ENCODE results near the gene CAST.
"Not testable (repeated sequence)": the region's sequence is repeated elsewhere in the genome, so short reads cannot be mapped to it uniquely, and the experiment has no call there.

CAST gene

DNA sequence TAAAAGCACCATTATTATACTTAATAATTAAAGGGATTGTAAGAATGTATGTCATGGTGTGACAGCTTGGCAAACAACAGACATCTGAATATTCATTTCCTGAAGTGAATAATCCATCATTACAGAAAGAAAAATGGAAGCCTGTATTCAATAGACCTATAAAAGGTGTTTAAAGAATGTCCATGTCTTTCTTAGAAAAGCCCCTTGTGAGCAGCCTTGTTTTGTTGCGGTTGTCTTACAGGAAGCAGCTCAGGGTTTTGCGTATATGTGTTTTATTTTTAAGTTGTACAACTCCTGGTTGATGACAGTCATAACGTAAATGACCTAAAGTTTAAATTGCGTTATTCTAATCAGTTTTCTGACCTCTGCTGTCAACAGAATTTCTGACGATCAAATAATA is 53.8 kb downstream of the CAST start:
- DNase-seq: no peak

DNA sequence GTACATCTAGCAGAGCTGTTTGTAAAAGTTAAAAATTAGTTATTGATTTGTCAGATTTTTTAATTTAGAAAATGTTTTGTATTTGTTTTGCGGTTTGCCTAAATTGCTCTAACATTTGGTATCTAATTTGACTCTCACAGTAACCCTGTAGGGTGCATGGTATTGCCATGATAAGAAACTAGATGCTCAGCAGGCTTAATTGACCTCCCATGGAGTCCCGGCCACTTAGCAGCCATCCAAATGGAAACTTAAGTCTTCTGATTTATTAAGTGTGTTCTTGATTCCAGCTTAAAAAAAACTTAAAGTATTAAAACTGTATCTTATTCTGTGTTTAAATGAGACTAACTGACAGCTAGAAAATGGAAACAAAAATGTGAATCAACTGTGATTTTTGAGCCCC is 54.5 kb downstream of the CAST start:
- DNase-seq: no peak

DNA sequence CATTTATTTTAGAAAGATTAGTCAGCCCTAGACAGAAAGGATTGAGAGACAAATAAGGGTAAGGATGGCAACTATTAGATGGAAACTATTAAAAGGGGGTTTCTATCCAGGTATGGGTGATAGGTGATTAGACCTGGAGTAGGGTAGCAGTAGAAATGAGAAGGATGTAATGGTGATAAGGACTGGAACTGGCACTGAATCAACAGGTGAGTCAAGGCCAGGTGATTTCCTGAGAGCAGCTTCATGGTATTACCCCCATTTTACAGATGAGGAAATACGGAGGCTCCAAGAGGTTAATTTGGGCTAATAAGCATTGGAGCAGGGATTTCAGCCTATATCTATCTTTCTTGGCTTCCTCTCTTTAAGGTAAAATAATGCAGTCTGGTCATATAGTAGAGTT is 55.7 kb downstream of the CAST start:
- no peak for DNase-seq

DNA sequence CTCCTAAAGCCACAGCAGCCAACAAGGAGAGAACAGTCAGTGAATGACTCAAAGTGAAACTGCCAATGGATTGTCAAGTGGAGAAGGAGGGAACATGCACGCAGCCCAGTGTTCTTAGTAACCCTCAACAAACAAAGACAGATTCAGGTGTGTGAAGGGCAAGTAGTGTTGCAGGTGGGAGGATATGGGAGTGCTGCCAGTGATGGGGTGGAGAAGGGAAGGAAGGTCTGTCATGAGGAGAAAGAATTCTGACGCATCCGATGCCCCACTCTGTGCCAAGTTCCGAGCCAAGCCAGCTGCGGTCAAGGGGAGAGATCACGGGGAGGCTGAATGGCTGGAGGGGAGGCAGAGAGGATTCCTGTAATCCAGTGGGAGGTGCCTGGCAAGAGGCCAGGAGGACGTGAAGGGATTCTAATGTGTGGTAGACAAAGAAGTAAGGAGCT is 56.5 kb downstream of the CAST start:
- no peak for DNase-seq

DNA sequence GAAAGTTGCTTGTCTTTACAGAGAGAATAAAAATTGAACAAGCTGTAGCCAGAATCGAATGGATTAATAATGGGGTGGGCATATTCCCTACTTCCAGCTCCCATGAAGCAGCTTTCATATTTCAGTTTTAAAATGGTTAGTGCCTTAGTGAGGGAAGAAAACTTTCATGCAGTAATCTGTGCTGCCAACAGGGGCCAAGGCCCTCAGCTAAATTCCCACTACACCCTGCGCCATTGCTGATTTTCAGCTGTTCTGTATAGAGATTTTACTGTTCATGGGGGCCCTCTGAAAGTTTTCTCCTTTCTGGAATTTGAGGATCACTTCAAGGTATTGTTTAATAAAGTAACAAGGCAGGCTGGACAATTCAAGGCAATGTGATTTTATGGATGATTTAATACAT is 58.2 kb downstream of the CAST start:
- DNase-seq: no peak

DNA sequence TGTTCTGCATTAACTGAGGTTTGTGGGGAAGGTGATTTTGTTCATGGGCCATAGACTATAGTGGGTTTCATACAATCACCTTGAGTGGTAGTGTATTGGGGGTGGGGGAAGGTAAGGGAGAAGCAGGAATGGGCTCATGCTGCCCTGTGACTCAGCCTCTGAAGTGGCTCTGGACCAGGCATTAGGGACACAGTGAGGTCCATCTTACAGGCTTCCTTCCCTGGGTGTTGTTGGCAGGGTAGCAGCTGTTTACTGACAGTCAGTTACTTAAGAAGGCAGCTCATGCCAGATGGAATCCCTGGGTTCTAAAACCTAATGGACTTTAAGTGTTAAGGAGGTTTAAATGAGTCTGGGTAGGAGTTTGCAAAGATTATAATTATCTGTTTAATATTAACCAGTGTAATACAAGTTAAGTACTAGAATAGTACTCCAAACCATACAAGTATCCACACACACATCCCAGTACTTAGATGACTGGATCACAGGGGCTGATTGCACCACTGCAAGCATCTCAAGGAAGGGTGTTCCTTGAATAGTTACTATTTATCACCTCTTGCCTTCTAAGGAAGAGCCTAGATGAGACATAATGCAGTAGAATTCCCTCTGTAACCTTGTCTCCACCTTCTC is 59.3 kb downstream of the CAST start:
- no peak for DNase-seq

DNA sequence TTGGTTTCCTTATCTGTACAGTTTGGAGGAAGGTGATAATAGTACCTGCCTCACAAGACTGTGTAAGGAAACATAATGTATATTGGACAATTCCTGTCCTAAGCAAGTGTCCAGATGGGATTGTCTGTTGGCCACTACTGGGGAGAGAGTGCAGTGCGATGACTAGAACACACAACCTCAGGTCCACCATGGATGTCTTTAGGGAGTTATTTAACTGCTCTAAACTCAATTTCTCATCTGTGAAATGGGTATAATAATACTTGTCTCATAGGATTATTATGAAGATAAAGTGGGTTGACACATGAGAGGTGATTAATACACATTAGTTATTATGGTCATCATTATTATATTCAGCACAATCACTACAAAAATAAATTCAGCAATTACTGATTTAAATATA is 63.1 kb downstream of the CAST start:
- no peak for DNase-seq

DNA sequence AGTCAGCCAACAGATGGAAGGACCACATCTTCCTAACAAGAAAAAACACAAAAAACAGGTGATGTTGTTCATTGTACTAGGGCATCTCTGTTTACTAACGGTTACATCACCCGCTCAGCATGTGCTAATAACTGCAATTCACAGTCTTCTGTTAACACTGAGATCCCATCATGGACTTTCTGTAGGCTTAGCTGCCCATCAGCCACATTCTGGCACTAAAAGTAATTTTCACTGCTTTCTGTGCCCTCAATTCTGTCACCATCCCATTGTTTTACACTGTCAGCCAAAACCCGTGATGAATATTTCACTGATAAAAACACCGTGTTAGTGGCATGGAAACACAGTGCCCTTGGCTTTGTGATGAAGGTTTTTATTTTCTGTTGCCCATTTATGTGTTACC is 64.6 kb downstream of the CAST start:
- DNase-seq: no peak

DNA sequence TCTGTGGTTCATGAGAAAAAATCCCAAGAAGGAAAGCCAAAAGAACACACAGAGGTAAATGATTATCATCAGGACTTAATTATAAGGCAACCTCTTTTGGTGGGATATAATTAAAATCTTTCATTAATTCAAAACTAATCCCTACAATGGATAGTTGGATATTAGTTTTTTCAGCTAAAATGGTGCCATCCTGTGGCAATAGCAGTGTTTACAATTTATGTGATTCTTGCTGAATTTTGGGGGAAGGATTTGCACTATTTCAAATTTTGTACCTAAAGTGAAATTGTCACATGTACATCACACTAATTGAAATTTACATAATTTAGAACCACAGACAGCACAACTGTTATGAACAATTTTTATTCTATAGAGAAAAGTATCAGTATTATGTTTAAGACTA is 67.0 kb downstream of the CAST start:
- DNase-seq: no peak

DNA sequence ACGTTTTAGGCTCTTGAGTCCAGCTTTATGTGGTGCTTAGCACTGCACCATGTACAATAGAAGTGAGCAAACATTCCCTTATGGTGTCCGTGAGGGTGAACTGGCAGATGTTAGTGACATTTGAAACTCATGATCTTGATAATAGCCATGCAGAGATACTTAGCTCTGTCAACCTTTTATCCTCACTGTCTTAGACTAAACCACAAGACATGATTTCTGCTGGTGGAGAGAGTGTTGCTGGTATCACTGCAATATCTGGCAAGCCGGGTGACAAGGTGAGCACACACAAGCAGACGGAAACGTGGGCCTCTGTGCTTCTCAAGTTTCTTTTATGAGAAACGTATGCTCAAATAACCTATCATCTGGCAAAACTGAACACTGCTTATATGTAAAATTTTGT is 68.4 kb downstream of the CAST start:
- DNase-seq: no peak

DNA sequence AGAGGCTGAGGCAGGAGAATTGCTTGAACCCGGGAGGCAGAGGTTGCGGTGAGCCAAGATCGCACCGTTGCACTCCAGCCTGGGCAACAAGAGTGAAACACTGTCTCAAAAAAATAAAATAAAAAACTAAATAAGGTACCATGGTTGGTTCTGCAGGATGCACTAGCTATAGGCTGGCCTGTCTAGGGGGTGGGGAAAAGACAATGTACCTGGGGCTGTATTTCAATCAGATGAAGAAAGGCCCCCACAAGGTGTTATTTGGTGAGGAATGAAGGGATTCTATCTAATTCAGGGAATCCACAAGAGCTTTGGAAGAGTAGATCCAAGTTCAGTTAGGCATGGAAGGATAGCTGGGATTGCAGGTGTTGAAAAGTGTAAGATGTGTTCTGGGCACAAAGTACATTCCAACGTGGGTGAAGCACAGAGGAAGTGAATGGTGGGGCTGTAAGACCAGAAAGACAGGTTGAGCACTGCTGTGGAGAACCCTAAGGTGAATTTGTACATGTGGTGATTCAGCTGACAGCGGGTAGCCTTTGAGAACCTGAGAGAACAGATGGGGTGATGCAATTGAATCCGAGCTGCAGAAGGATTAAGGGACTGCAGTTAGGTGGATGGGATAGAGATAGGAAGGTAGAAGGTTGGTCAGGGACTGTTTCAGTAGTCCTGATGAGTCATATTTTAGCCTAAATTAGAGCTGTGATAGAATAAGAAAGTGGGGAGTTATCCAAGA is 71.8 kb downstream of the CAST start:
- DNase-seq: no peak

DNA sequence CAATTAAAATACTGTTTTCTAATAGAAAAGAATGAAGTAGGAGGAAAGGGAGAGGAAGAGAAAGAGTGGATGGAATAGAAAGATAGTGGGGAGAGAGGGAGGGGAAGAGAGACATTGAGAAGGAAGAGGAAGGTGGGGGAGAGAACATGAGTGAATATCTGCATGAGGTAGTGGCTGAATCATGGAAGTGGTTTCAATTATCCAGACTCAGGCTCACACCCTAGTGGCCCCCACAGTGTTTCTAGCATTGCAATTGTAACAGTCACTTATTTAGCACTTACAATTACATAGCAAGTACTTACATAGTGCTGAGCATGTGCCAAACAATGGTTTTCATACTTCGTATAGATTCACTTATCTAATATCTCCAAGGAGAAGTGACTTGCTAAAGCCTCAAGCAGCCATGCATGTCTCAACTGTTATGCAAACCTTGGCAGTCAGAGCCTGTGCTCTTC is 72.7 kb downstream of the CAST start:
- no peak for DNase-seq

DNA sequence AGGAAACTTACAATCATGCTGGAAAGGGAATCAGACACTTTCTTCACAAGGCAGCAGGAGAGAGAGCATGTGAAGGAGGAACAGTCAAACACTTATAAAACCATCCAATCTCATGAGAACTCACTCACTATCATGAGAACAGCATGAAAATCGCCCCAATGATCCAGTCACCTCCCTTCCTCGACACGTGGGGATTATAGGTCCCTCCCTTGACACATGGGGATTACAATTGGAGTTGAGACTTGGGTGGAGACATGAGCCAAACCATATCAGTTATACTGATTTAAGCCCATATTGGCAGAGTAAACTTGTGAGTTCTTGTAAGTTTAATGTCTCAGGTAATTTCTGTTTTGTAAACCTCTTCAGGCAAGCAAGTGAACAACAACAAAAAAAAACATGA is 74.8 kb downstream of the CAST start:
- no peak for DNase-seq

DNA sequence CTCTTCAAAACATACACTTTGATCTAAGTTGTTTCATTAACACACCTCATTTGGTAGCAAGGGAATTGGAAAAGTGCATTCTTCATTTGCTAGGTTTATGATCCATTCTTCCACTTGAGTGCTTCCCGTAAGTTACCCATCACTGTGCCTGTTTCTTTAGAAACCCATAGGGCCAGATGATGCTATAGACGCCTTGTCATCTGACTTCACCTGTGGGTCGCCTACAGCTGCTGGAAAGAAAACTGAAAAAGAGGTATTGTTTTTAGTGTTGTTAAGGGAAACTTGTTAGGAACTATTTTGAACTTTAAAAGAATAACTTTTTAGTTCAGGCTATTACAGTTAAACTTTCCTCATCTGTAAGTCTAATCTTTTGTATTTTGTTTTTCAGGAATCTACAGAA is 78.9 kb downstream of the CAST start:
- no peak for DNase-seq

DNA sequence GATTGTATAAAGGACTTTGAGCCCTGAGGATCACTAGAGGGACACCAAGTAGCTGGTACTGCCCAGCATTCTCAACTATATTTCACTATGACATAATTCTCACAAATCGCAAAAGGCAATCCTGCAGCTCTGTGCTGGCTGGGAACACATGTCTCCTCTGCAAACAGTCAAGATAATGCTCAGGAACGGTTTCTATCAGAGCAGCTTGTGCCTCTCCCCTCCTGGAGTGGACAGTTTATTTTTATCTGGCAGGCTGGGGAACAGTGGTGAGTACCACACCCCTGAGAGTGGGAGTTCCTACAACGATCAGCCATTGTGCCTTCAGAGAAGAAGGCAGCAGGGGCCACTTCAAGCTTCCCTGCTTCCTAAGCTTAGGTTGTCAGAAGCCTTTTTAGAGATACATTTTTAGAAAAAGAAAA is 79.7 kb downstream of the CAST start:
- no peak for DNase-seq

DNA sequence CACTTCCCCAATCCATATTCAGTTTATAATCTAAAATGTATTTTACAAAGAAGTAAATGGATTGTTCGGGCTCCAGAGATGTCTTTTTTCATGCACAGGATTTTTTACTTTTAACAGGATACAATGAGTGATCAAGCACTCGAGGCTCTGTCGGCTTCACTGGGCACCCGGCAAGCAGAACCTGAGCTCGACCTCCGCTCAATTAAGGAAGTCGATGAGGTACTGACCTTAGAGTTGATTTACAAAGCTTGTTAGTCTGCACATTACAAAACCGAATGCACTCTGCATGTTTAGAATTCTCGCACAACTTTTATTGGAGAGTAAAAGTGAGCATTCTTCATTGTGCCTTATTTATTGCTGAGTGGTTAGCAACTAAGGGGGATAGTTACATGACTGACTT is 80.4 kb downstream of the CAST start:
- no peak for DNase-seq

DNA sequence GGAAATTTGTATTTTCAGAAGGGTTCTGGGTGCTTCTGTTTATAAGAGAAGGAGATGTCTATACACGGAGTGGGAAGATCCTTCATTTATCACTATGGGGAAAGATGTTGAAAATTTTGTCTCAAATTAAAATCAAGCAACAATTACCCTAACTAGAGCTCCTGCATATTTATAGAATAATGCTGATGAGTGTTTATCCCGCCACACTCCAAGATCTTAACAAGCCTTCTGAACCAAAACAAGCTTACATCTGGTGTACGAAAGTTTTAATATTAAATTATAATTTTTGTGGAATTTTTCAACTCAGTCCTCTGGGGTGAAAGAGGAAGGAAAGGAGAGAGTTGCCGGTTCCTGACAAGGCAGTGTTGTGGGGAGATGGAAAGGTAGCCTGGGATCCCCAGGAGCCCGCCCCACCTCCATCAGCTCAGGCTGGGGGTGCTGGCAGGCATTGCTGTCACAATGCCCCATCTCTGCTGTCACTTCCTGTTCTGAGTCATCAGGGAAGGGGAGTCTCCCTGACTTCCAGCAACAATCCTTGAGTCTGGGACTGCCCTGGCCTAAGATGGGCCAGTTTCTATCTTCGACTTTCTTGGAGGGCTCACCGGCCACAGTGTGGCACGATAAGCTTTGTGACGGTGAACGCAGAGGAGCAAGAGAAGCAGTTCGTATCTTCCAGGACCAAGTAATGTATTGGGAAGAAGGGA is 81.0 kb downstream of the CAST start:
- no peak for DNase-seq

DNA sequence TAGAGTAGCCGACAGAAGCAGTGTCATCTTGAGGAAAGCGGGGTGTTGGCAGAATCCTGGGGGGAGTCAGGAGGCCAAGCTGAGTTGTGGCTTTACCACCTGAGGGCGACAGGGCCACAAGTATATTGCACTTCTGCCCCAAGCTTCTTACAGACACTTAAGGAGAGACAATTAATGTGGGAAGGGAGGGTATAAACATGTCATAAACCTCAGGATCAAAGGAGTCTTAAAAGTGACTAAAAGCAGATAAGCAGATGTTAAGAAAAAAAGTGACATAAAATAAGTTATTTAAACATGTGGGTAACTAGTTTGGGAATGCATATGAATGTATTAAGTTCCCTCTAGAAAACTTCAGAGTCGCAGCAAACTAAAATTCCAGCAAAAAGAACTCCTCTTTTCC is 81.6 kb downstream of the CAST start:
- DNase-seq: no peak

DNA sequence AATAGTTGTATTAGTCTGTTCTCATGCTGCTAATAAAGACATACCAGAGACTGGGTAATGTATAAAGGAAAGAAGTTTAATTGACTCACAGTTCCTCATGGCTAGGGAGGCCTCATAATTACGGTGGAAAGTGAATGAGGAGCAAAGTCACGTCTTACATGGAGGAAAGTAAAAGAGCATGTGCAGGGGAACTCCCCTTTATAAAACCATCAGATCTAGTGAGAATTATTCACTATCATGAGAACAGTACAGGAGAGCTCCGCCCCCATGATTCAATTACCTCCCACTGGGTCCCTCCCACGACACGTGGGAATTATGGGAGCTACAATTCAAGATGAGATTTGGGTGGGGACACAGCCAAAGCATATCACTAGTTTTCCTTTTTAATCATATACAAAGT is 82.0 kb downstream of the CAST start:
- not testable (repeated sequence) for DNase-seq

DNA sequence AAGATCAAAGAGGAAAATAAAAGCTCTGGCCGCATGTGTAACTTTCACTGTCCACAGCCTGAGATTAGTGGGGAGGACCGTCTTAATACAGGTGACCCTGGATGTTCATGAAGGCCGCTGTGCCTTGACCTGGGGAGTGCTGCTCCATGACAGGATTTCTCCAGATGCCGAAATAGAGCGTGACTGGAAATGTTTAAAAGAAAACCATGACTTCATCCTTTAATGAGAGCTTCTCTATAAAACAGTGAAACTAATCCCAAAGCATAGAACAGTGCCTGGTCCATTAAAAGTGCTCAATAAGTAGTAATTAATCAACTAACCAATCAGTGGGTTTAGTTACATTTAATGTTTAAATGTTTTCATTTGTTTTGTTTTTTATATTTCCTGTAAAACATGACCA is 82.8 kb downstream of the CAST start:
- no peak for DNase-seq

DNA sequence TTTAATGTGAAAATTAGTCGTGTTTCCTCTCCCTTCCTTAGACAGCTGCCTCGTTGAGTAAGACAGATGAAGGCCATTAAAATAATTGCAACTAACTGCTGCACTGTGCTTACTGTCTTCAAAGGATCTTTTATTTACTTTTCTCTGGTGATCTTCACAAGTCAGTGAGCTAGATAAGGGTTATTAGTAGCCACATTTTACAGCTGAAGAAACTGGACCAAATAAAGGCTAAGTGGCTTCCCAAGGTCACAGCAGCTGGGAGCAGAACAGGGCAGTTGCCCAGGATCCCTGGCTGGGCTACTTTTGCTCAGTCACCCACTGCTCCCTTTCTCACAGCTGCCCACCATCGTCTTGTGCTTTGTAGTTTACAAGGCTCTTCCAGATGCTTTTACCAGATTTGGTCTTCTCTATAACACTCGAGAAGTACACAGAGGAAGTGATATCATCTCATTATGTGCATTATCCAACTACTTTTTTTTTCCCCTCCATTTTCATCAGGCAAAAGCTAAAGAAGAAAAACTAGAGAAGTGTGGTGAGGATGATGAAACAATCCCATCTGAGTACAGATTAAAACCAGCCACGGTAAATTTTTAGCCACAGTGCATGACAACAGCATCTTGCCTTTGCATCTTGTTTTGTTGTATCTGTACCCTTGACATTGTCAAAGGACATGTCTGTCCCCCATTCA is 83.8 kb downstream of the CAST start:
- DNase-seq: no peak

DNA sequence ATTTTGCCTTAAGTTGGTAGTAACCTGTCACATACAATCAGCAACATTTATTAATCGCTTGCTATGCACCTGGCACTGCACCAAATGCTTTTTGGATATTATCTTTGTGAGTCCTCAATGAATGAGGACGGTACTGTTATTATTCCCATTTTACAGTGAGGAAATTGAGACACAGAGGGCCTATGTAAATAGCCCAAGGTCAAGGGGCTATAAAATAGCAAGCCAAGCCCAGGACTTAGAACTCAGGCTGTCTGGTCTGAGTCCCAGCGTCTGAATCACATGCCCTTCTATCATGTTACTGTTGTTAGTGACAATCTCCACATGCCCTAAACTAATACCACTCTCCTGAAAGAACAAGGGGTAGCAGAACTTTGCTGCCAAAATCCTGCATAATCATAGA is 85.5 kb downstream of the CAST start:
- no peak for DNase-seq

DNA sequence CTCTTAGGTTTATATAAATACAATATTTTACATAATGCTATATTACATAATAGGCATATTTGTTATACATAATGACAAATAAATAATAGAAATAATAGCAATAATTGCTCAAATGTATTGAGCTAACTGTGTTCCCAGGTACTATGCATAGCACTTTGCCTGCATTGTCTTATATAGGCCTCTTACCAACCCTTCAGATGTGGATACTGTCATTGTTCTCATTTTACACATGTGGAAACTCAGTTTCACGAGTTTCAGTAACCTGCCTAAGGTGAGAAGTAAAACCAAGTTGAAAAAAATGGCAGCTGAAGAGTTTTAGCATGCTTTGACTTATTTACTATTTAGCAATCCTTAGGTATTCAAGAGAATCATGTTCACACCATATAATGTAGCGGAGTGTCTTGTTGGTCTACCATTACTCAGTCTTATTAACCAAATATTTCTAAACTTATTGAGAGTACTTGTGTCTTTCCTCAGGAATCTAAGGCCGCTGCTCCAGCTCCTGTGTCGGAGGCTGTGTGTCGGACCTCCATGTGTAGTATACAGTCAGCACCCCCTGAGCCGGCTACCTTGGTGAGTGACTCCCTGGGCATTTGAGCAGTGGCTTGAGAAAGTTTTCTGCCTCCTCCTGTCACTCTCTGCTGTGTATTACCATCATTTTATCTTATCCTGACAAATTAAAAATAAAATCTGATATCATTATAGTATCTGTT is 88.1 kb downstream of the CAST start:
- DNase-seq: no peak
